Activated T-cell treated with anti-CD3 and anti-CD28 coated beads, Interleukin-2, amount 50 U/mL, for 1 hour (primary cell): ENCODE measurements around the gene TBCB.

Experiments used
- DNase-seq: peaks from one replicate; pipeline ENCODE4 v3.0.0-alpha.2; 2020

TBCB gene

GRCh38 chr19:36136964-36137686 lies 21.9 kb downstream of the TBCB start:
- no peak for DNase-seq

GRCh38 chr19:36139120-36139472 lies 23.8 kb downstream of the TBCB start:
- DNase-seq, result no peak

GRCh38 chr19:36139473-36140303 lies 24.4 kb downstream of the TBCB start, which contains the start of gene CAPNS1:
TSS of gene CAPNS1 (plus strand) at chr19:36140066. CDS start at chr19:36141012, 946 bp downstream.
- peak; percentile 93 for DNase-seq

GRCh38 chr19:36140304-36141038 lies 25.2 kb downstream of the TBCB start:
- peak; percentile 60 for DNase-seq

- peak; percentile 96 for DNase-seq
These were observed 26.0 kb downstream of the TBCB start for GRCh38 chr19:36141039-36141927.

- DNase-seq, result no peak
These were observed 26.8 kb downstream of the TBCB start for GRCh38 chr19:36142046-36142445.

GRCh38 chr19:36142496-36142895 lies 27.2 kb downstream of the TBCB start:
- no peak for DNase-seq

- DNase-seq, result no peak
These were observed 29.4 kb downstream of the TBCB start for GRCh38 chr19:36144624-36145023.

- DNase-seq, result no peak
These were observed 34.6 kb downstream of the TBCB start for GRCh38 chr19:36149673-36150406.

- DNase-seq, result no peak
These were observed 35.3 kb downstream of the TBCB start for GRCh38 chr19:36150586-36150985.

- DNase-seq, result no peak
These were observed 36.1 kb downstream of the TBCB start for GRCh38 chr19:36151144-36152018.

- no peak for DNase-seq
These were observed 36.7 kb downstream of the TBCB start for GRCh38 chr19:36152019-36152351.

GRCh38 chr19:36152352-36153091 lies 37.3 kb downstream of the TBCB start, which contains the start of gene COX7A1:
TSS of gene COX7A1 (minus strand) at chr19:36152447. CDS start at chr19:36152407, 40 bp downstream.
- DNase-seq, result no peak

GRCh38 chr19:36153126-36153525 lies 37.9 kb downstream of the TBCB start:
- DNase-seq, result no peak

- no peak for DNase-seq
These were observed 45.7 kb downstream of the TBCB start for GRCh38 chr19:36160821-36161596.

- no peak for DNase-seq
These were observed 48.5 kb downstream of the TBCB start for GRCh38 chr19:36163813-36164212.

GRCh38 chr19:36169084-36169760 lies 54.0 kb downstream of the TBCB start:
- DNase-seq, result no peak

GRCh38 chr19:36172852-36173251 lies 57.6 kb downstream of the TBCB start:
- no peak for DNase-seq
